Stimulated activated CD4-positive, alpha-beta T cell treated with anti-CD3 and anti-CD28 coated beads, Interleukin-1b, Interleukin-23, amount 100 ng/mL, for 48 hours (primary cell): ENCODE data around the gene MESP2.
"Not testable (repeated sequence)": the region's sequence is repeated elsewhere in the genome, so short reads cannot be mapped to it uniquely, and the experiment has no call there.

Experiments used
- DNase-seq: peaks from one replicate; pipeline ENCODE4 v3.0.0-alpha.2; 2020

MESP2 gene

GRCh38 chr15:89781891-89782618, 5.9 kb downstream of the MESP2 start:
- DNase-seq: no peak

GRCh38 chr15:89782619-89782950, 6.5 kb downstream of the MESP2 start:
- not testable (repeated sequence) for DNase-seq

- DNase-seq: no peak
Measured at GRCh38 chr15:89783111-89783860, 7.2 kb downstream of the MESP2 start.

- no peak for DNase-seq
Measured at GRCh38 chr15:89783861-89784685, 7.9 kb downstream of the MESP2 start.

- no peak for DNase-seq
Measured at GRCh38 chr15:89784686-89784960, 8.5 kb downstream of the MESP2 start.

- no peak for DNase-seq
Measured at GRCh38 chr15:89785064-89785773, 9.1 kb downstream of the MESP2 start.

GRCh38 chr15:89785774-89786140, 9.6 kb downstream of the MESP2 start:
- DNase-seq: no peak

- no peak for DNase-seq
Measured at GRCh38 chr15:89787944-89788343, 11.8 kb downstream of the MESP2 start.

- DNase-seq: not testable (repeated sequence)
Measured at GRCh38 chr15:89788585-89788984, 12.5 kb downstream of the MESP2 start.

GRCh38 chr15:89790206-89790605, 14.1 kb downstream of the MESP2 start:
- no peak for DNase-seq

GRCh38 chr15:89790661-89791060, 14.5 kb downstream of the MESP2 start:
- DNase-seq: no peak

GRCh38 chr15:89792106-89792805, 16.1 kb downstream of the MESP2 start:
- no peak for DNase-seq

- DNase-seq: no peak
Measured at GRCh38 chr15:89794627-89795241, 18.6 kb downstream of the MESP2 start.

- DNase-seq: no peak
Measured at GRCh38 chr15:89795996-89796395, 19.9 kb downstream of the MESP2 start.

- no peak for DNase-seq
Measured at GRCh38 chr15:89797678-89798201, 21.6 kb downstream of the MESP2 start.

- no peak for DNase-seq
Measured at GRCh38 chr15:89799011-89799911, 23.1 kb downstream of the MESP2 start.

- DNase-seq: no peak
Measured at GRCh38 chr15:89799918-89800498, 23.9 kb downstream of the MESP2 start.

- DNase-seq: no peak
Measured at GRCh38 chr15:89801471-89802195, 25.5 kb downstream of the MESP2 start.

GRCh38 chr15:89802231-89802928, 26.2 kb downstream of the MESP2 start:
- no peak for DNase-seq
